HuH-7.5 (cell line): ENCODE results near the gene MAPK8IP2.
A peak's percentile ranks its signal among the peaks of the same experiment; 100 is the strongest.
"Not testable (repeated sequence)": the region's sequence is repeated elsewhere in the genome, so short reads cannot be mapped to it uniquely, and the experiment has no call there.

ENCODE experiments used
- DNase-seq: peaks from one replicate; pipeline ENCODE4 v3.0.0; 2011; ENCODE audit warnings: low spot score

Gene MAPK8IP2

DNA sequence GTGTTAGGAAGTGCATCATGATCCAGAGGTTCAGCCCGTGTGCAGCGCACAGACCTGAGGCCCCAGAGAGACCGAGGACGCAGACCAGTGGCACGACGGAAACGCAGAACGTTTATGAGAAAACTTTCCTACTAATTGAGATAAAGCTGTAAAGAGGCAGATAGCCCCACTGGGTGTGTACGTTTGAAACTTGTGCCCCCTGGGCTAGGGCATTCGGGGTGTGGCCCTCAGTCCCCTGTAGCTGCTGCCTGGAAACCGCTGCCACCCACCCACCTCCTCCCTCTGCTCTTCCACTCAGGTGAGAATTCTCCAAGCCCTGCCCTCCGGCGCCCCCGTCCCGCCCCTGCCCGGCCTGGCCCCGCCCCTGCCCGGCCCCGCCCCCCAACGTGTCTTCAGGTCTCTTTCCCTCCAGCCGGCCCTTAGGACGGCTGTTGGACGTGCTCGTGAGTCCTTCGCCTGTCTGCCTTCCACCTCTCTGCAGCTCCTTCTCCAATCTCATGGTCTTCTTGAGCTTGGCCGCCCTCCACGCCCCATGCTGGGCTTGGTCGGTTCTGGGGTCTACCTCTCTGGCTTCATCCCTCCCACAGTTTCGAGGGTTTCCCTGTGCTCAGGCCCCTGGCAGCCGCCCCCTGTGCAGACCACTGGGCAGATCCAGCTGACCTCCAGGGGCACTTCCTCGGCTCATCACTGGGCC is 12.1 kb downstream of the MAPK8IP2 start:
- DNase-seq: no peak

DNA sequence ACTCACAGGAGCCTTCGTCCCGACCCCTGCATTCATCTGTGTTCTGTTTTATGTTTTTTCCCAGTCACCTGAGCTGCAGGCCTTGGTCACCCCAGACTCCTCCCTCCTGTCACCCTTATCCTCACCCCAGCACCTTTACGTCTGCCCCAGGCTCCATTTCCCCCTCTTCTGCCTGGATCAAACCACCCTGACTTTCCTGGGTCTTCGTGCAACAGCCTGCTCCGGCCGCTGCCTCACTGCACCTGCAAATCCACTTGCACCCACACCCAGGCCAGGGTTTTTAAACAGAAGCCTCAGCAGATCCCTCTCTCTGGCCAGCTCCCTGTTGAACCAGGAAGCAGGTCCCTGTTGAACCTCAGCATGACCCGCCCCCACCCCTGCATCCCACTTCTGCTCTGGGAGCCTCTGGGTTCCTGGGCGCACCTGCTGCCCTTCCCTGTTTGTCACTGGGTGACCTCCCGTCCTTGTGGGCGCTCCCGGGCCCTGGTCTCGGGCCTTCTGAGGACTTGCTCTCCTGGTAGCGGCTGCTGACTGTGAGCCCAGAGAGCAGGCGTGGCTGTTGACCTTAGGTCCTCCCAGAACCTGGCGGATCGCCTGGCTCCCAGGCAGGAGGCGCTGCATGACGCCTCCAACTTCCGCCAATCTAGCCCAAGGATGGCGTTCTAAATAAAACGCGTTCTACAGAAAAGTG is 12.8 kb downstream of the MAPK8IP2 start:
- DNase-seq: peak; percentile 30

DNA sequence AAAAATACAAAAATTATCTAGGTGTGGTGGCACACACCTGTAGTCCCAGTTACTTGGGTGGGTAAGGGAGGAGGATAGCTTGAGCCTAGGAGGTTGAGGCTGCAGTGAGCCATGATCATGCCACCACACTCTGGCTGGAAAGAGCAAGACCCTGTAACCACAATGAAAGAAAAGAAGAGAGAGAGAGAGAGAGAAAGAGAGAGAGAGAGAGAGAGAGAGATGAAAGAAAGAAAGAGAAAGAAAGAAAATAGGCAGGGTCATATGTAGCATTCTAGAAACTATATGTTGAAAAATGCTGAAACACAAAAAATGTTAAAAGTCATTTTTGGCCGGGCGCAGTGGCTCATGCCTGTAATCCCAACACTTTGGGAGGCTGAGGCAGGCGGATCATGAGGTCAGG is 13.7 kb downstream of the MAPK8IP2 start:
- not testable (repeated sequence) for DNase-seq

GRCh38 chr22:50620593-50621355 is 20.2 kb downstream of the MAPK8IP2 start:
- DNase-seq: peak; percentile 81

DNA sequence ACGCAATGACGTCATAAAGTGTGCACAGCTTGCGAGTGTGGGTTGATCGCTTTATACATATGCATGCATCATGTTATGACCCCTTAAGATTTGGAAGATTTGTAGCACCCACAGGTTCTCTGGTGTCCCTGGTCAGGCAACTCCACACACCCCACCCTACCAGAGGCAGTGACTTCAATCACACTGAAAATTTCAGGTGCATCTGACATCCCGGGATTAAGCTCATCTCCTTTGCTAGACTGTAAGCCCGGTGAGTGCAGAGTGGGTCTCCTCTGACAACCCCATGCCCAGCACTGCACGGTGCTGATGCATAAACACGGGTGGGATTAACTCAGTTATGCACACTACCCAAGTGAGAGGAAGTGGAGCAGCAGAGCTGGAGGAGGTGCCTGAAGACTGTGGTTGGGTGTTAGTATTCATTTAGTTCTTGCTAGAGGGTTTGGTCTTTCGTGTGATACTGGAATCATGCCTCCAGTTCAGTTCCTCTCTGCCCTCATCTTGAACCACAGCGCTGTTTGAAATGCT is 20.8 kb downstream of the MAPK8IP2 start:
- DNase-seq: no peak

DNA sequence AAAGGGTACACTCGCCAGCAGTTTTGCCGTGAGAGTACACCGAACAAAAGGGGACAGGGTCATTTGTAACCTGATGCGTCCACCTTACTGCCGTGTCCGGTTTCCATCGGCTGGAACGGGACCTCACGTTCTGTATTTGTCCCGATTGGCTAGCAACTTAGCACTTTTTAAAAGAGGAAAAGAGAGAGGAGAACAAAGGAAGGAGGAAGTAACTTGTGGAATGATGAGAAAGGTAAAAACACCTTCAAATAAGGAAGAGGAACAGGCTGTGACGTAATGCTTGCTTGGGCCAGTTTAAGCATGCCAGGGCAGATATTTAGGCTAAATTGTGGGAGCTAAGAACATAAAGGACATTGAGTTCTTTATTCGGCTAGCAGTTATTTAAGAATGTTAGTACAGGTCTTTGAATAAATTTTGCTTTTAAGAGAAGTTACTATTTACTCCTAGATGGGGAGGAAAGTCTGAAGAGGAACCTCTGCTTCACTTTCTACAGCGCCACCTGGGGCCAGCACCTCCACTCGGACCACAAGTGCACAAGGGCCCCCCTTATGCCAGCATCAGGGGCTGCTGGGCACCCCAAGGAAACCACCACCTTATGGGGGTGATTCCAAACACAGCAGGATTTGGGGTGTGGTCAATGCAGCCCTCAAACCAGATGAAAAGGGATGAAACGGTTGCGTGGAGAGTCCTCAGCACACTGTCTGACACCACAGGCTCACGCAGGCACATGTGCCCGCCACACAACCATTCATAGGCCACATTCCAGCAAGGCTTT is 21.5 kb downstream of the MAPK8IP2 start:
- DNase-seq: no peak

DNA sequence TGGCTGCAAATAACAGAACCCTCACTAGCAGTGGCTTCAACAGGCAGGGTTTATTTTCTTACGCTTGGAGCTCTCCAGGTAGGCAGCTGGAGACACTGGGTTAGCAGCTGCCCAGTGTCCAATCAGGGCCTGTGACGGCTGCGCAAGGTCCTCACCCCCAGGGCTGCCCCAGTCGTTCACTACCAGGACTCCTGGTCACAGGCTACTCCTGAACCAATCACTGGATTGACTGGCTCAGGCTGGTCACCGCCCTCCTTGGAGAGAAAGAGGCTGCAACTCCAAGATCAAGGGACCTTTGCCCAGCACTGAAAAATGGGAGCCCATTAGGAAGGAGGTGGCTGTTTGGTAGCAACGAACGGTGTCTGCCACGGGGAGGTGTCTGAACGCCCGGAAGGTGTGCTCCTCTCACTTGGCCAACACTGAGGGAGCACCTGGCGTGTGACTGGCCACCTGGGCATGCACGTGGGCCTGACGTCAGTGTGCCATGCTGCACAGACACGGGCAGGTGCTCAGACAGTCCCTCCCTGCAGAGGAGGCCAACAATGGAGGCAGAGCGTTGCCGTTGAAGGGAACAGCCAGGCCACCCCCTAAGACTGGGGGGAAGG is 22.2 kb downstream of the MAPK8IP2 start:
- no peak for DNase-seq

GRCh38 chr22:50624347-50625130 is 23.9 kb downstream of the MAPK8IP2 start:
- DNase-seq: no peak

GRCh38 chr22:50625131-50625567 is 24.6 kb downstream of the MAPK8IP2 start:
- no peak for DNase-seq

GRCh38 chr22:50625568-50626313 is 25.1 kb downstream of the MAPK8IP2 start:
- no peak for DNase-seq

GRCh38 chr22:50626314-50626849 is 25.8 kb downstream of the MAPK8IP2 start:
- DNase-seq: no peak

- no peak for DNase-seq
Measured at GRCh38 chr22:50626850-50627641, 26.5 kb downstream of the MAPK8IP2 start.

DNA sequence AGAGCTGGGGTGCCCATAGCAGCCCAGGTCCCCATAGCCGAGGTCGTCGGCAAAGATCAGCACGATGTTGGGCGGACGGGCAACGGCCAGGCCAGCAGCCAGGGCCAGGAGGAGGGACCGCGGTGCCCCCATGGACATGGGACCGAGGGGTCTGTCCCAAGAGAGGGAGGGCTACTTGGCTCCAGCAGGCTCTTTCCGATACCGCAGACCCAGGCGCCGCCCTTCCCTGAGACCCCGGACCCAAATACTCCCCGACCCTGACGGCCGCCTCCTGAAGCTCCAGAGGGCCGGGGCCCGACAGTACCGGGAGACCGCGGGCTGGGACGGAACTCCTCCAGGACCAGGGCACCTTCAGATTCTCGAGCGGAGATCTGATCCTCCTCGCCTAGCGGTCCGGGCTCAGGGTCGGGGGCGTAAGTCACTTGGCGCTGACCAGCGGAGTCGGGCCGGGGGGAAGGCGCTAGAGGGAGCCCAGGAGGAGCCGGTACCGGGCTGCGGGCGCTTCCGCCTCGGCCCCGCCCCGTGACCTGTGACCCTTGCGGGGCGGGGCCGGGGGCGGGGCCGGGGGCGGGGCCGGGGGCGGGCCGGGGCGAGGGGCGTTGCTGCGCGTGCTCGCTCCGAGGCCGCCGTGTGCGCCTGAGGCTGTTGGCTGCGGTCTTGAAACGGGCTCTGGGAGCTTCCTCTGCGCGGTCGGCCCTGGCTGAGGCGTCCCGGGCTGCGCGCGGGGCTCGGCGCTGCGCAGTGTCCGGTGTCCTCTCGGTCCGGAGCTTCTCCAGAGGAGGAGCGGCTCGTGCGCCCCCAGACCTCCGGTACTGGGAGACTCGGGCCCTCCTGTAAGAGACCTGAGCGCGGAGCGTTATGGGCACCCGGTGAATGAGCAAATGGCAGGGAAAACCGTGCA is 27.3 kb downstream of the MAPK8IP2 start, which contains the start of gene ARSA:
ARSA (minus strand) TSS at position 511 of the 901 bp plus-strand sequence; CDS start at position 138, 373 bp downstream.
- peak; percentile 74 for DNase-seq

GRCh38 chr22:50628543-50629134 is 28.0 kb downstream of the MAPK8IP2 start:
- no peak for DNase-seq

GRCh38 chr22:50630376-50630775 is 29.8 kb downstream of the MAPK8IP2 start:
- no peak for DNase-seq

DNA sequence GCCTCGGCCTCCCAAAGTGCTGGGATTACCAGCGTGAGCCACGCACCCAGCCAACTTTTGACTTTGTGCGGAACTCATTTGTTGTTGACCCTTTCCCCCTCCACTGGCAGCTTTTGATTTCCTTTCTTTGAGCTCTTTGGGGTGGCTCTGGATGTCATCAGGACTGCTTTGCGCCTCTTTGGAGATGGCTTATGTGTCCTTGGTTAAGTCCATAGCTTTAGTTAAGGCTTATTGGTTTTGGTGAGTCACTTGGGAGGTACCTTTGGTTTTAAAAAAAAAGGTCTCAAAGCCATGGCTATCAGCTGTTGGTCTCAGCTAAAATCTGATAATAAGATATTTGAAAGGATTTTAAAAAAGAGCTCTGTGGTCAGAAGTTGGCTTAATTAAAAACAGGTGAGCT is 32.5 kb downstream of the MAPK8IP2 start:
- DNase-seq: no peak

DNA sequence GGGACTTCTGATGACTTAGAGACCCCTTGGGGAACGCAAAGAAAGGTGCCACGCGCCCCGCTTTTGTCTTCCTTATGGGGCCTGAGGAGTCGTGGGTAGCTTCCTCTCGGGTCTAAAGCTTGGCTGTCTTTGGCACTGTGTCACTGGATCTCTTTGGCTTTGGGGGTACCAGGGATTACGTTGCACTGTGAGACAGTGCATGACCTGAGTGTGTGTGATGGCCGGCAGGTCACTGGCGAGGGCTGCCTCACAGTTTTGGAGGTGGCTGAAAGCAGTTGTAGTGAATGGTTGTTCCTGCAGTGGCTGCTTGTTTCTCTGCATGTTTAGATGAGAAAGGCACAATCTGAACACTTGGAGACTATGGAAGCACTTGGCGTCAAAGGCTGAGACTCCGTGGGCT is 33.2 kb downstream of the MAPK8IP2 start:
- DNase-seq: no peak
